Subcutaneous adipose tissue (tissue), 4 donors: ENCODE measurements around the gene PTH1R. TPM values are rescaled to one million over a fixed set of nuclear protein-coding genes. Genes with fewer than 3 reads are reported as not detected.

Experiments used
- CTCF ChIP-seq: fragments of 450-650 bp; IDR thresholded peaks from one replicate; pipeline ENCODE4 v1.5.1; 2016; ENCODE audit warnings: low read depth, mild to moderate bottlenecking, control low read depth, antibody characterized with exemption, moderate library complexity
- total RNA-seq, 4 donors: library from RNA; depleted of rRNA; stranded (reverse); fragments of >200 nt; gene quantifications; one replicate each; pipeline ENCODE4 v1.1.0, GENCODE V29; 2016

Gene PTH1R
- total RNA-seq, 4 donors from 2014 or later = 14.8 to 67.8 (median 16.2) TPM

GRCh38 chr3:46914849-46915248 is 37.3 kb downstream of the PTH1R start:
- no peak for TF ChIP-seq CTCF

- no peak for TF ChIP-seq CTCF
Measured at GRCh38 chr3:46915297-46915822, 37.8 kb downstream of the PTH1R start.

GRCh38 chr3:46916278-46916677 is 38.8 kb downstream of the PTH1R start:
- no peak for TF ChIP-seq CTCF

GRCh38 chr3:46916799-46917198 is 39.3 kb downstream of the PTH1R start:
- TF ChIP-seq CTCF = no peak

DNA sequence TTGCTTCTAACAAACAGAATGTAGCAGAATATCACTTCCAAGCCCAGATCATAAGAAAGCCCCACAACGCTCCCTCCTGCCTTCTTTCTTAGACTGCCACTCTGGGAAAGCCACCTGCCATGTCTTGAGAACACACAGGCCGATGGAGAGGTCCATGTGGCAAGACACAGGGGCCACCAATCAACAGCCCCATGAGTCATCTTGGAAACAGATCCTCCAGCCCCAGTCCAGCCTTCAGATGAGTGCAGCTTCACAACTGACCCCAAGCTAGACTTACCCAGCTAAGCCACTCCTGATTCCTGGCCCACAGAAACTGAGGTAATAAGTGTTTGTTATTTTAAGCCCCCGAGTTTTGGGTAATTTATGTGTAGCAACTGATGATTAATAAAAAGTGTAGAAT is 39.7 kb downstream of the PTH1R start:
- no peak for TF ChIP-seq CTCF

GRCh38 chr3:46918202-46918601 is 40.7 kb downstream of the PTH1R start:
- TF ChIP-seq CTCF = no peak

DNA sequence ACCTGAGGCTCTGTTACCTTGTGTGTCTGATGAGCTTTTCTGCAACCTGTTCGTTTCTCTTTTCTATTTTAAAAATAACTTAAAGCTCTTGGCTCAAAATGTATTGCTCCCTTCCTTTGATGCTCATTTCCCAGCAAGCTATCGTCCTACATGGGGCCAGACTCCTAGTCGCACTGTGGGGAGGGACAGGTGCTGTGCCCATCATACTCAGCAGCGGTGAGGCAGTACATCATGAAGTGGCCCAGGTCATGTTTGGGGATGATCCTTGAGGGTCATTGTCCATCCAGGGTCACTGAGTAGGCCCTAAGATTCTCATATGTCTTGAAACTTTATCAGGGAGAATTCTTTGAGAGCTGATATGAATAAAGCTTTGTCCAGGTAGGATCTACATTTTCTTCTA is 41.1 kb downstream of the PTH1R start:
- no peak for TF ChIP-seq CTCF

GRCh38 chr3:46921041-46921440 is 43.5 kb downstream of the PTH1R start:
- no peak for TF ChIP-seq CTCF
